KOPT-K1 (cell line): Measurements from ENCODE around the gene PDX1.

Experiments used
- H3K27ac ChIP-seq: fragments of 200-600 bp; sonication (generic); 2 replicates; pipeline ENCODE4 v1.5.1; 2016; ENCODE audit warnings: antibody characterized with exemption, mild to moderate bottlenecking, low read depth, low read length; ENCODE audit not compliant: poor library complexity, severe bottlenecking
- H3K36me3 ChIP-seq: fragments of 200-600 bp; sonication (generic); 2 replicates; pipeline ENCODE4 v1.5.1; 2017; ENCODE audit warnings: antibody characterized with exemption, mild to moderate bottlenecking, low read length, moderate library complexity; ENCODE audit not compliant: insufficient read depth
- H3K9me3 ChIP-seq: fragments of 200-600 bp; sonication (generic); 2 replicates; pipeline ENCODE4 v1.5.1; 2017; ENCODE audit warnings: antibody characterized with exemption, low read length, mild to moderate bottlenecking; ENCODE audit not compliant: insufficient read depth, poor library complexity, severe bottlenecking

The PDX1 gene

DNA sequence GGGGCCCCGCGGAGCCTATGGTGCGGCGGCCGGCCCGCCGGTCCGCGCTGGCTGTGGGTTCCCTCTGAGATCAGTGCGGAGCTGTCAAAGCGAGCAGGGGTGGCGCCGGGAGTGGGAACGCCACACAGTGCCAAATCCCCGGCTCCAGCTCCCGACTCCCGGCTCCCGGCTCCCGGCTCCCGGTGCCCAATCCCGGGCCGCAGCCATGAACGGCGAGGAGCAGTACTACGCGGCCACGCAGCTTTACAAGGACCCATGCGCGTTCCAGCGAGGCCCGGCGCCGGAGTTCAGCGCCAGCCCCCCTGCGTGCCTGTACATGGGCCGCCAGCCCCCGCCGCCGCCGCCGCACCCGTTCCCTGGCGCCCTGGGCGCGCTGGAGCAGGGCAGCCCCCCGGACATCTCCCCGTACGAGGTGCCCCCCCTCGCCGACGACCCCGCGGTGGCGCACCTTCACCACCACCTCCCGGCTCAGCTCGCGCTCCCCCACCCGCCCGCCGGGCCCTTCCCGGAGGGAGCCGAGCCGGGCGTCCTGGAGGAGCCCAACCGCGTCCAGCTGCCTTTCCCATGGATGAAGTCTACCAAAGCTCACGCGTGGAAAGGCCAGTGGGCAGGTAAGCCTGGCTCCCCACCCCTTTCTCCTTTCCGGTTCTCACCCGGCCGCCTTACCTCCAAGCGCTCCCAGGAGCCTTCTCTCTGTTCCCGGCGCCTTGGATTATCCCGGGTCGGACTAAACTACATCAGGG, at the start of gene PDX1:
TSS of gene PDX1 (plus strand) at position 67 of the 743 bp plus-strand sequence. CDS start at position 206, 139 bp downstream.
- H3K36me3 ChIP-seq, result no peaks in the 10 kb centered on the region
- no peaks in the 10 kb centered on the region for H3K9me3 ChIP-seq
- H3K27ac ChIP-seq, result no peak within 1 kb of the TSS

DNA sequence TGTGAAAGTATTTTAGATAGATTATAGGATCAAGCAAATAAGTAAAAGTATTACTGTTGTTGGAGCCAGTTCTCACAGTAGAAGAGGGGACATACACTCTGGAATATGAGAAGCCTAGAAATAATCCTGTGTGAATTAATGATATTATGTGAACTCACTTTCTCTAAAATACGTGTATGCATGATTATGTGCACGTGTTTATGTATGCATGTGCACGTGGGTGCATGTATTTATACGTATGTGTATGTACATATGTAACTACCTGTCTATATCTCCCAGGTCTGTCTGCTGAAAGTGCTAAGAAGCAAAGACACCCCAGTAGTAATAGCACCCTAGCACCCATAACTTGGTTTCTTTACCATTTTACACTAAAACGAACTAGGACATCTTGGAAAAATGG, 41.5 kb upstream of the PDX1 start:
- Histone ChIP-seq H3K27ac (no peak overlapping the region), H3K9me3 (peaks cover 7% of the 10 kb centered on the region), H3K36me3 (no peaks in the 10 kb centered on the region)

DNA sequence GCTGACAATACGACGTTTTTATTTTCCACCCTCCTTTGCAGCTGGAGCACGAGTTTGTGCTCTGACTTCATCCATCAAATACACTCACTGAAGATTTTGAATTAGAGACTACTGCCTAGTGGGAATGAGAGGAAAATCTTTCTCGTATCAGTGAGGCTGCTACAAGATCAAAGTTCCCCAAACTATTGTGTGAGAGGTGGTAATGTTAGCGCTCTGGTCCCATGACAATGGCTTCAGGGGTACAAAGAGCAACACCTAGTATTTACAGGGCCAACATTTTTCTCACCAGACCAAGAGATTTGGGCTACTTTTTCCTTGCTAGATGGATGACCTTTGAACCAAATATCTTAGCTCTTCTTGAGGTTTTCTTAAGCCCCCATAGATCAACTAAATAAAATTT, 30.3 kb upstream of the PDX1 start:
- Histone ChIP-seq H3K36me3 (no peaks in the 10 kb centered on the region), H3K27ac (no peak overlapping the region), H3K9me3 (peaks cover 9% of the 10 kb centered on the region)

DNA sequence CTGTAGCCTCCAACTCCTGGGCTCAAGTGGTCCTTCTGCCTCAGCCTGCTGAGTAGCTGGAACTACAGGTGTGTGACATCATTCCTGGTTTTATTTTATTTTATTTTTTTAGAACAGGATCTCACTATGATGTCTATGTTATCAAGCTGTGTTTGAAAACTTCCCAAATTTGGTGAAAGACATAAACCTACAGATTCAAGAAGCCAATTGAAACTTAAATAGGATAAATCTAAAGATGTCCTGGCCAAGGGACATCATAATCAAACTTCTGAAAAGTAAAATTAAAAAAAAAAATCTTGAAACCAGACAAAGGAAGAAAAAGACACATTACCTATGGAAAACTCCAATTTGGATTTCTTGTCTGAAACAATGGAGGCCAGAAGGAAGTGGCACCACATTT, 23.1 kb upstream of the PDX1 start:
- Histone ChIP-seq H3K36me3 (no peaks in the 10 kb centered on the region), H3K9me3 (peaks cover 9% of the 10 kb centered on the region)

DNA sequence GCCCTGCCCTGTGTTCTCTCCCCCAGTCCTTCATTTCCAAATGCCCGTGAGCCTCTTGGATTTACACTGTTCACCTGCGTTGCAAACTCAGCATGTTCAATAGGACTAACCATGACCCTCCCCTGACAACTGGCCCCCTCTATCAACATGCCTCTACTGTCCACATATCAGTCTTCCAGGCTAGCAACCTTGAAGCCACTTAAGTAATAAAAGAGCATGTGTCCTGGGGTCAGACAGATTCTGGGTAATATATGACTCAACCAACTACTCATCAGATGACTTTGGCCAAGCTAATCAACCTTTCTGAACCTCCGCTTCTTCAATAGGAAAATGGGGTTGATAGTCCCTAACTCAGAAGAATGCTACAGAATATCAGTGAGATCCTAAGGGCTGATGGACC, 15.1 kb upstream of the PDX1 start:
- Histone ChIP-seq H3K36me3 (no peaks in the 10 kb centered on the region), H3K9me3 (no peaks in the 10 kb centered on the region), H3K27ac (no peak overlapping the region)

More for the DNA sequence above, 23.1 kb upstream of the PDX1 start:
- no peak overlapping the region for H3K27ac ChIP-seq

DNA sequence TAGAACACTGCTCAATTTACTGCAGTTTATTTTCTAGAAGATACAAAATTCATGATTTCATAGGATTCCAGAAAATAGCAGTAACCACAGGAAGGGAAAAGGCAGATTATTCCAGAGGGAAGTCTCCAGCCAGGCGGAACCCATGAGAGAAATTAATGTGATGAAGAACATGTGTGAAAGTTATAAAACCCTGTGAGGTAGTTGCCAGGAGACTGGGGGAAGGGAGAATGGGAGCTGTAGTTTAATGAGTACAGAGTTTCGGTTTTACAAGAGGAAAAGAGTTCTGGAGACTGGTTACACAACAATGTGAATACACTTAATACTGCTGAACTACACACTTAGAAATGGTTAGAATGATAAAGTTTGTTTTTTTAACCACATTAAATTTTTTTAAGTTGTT, 14.2 kb upstream of the PDX1 start:
- Histone ChIP-seq H3K9me3 (no peaks in the 10 kb centered on the region), H3K27ac (no peak overlapping the region), H3K36me3 (no peaks in the 10 kb centered on the region)

DNA sequence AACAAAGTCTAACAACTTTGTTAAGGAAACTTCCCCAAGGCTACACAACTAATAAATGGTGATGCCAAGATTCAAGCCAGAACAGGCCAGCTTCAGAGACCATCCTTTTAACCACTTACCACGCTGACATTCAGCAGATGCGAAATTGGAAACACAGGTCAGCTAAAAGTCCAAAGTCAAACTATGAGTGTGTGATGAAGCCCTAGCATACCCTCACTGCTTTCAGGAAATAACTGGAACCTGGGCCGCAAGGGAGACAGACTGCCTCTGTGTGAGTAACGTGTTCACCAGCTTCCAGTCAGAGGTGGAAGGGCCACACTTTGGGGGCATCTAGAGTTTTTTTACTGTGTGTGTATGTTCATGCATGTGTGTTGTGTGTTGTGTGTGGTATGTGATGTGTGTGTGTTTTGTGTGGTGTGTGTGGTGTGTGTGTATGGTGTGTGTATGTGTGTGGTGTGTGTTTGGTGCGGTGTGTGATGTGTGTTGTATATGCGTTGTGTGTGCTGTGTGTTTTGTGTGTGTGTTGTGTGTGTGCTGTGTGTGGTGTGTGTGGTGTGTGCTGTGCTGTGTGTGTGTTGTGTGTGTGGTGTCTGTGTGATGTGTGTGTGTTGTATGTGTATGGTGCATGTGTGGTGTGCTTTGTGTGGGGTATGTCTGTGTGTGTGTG, 12.5 kb upstream of the PDX1 start:
- Histone ChIP-seq H3K36me3 (no peaks in the 10 kb centered on the region), H3K9me3 (no peaks in the 10 kb centered on the region), H3K27ac (no peak overlapping the region)

DNA sequence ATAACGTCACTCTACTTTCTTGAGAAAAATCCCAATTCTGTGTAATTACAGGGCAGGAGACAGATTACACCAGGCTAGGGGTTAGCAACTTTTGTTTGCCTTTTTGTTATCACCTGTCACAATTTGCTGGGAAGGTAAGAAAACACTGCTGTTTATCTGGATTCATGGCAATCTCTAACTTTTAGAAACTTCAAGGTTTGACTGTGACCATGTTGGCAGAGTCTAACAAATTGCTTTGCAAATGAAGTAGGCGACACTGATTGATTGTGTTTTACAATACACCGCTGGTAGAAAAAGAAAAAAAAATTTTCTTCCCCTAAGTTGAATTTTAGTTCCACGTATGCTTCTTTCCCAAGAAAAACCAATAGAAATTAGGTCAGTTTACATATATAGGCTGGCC, 10.4 kb upstream of the PDX1 start:
- Histone ChIP-seq H3K9me3 (no peaks in the 10 kb centered on the region), H3K27ac (no peak overlapping the region), H3K36me3 (no peaks in the 10 kb centered on the region)

DNA sequence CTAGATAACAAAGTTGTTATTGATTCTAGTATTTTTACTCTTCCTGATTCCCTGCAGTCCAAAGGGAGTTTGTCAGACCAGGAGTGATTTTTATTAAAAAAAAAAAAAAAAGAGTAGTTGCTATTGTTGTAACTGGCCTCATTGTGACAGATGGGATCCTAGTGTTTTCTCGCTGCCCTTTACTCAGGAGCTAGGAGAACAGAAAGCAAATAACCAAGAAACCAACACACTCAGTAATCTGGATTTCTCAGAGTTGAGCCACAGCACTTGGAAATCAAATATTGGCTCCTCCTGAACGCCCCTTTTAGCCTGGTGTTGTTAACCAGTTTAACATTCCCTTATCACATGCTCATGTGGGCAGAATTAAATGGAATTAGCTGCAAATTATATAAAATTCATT, 8.3 kb upstream of the PDX1 start:
- Histone ChIP-seq H3K9me3 (no peaks in the 10 kb centered on the region), H3K27ac (no peak overlapping the region), H3K36me3 (no peaks in the 10 kb centered on the region)

DNA sequence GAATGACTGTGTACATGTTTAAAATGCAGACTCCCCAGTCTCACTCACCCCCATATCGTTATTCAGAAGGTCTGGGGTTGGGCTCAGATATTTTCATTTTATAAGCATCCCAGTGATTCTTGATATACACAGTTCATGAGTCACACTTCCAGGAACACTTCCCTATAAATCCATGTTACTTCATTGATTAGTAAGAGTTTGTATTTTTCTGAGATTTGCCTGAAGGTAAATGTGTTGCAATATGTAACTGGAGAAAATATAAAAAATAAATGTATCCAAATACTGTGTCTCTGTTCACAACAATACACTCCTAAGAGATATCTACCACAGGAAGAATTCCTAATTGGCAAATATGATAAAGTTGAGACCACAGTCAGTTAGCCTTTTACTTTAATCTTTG, 6.6 kb upstream of the PDX1 start:
- Histone ChIP-seq H3K27ac (no peak overlapping the region), H3K9me3 (no peaks in the 10 kb centered on the region), H3K36me3 (no peaks in the 10 kb centered on the region)

DNA sequence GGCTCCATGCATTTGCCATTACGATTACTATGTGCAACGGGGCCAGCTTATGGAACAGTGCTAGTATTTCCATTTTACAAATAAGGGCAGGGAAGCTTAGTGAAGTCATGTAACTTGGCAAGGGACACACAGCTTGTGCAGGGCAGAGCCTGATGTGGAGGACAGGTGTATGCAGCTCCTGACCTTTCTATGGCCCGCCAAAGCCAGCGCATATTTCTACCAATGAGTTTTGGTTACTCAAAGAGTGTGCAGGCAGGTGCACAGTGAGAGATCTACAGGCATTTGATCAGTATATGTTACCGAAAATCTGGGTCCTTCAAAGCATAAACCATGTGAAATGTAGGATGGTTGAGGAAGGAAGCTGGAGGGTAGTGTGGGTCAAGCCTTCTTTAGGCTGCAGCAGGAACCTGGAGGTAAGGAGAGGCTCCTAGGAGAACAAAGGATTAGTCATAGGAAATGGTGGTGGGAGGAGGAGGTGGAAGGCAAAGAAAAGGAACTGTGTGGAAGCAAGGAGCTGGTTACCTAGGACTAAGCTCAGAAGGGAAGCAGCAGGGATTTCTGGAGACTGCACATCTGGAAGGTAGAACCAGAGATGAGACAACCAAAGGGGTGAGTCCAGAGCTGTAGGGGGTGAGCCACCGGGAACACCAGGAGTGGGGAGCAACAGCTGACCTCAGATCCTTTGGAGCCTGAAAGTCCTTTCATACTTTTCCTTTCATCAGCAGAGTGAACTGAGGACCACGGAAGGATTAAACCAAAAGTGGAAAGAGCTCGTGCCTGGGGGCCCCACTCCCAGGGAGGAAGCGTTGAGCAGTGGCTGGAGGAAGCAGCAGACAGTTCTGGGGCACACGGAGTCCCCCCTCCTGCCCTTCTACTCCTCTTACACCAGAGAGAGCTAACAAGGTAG, 4.2 kb upstream of the PDX1 start:
- H3K9me3 ChIP-seq, result no peaks in the 10 kb centered on the region
- no peak overlapping the region for H3K27ac ChIP-seq
- no peaks in the 10 kb centered on the region for H3K36me3 ChIP-seq

DNA sequence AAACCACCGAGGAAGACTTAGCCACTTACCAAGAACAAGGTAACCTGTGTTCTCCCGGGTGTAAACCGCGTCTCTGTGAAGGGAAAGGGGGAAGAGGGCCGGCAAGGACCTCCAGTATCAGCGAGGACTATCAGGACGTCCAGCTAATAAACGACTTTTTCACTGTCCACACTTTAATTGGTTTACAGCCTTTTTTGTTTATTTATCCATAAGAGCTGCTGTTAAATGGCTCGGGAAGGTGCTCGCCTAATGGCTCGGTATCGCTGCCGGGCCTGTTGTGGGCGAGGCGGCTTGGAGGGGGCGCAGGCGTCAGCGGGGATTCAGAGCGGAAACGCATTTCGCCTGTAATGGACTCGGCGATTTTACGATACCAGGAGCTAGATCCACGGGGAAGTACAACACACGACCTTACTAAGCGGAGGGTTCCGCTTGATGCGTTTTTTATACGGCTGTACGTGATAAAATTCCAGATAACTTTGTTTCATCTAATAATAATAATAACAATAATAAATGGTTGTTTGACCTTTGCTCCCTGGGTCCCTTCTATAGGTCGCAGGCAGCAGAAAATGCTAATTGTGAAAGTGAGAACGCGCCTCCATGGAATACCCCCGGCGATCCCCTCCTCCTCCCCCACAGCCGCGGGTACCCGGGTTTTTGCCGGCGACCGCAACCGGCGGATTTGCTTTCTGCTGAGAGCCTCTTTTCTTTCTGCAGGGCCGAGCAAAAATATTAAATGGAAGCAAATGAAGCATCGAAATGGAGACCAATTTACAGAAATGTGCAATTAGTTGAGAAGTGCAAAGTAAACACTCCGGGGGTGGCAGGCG, 2.5 kb upstream of the PDX1 start:
- Histone ChIP-seq H3K36me3 (no peaks in the 10 kb centered on the region), H3K27ac (no peak overlapping the region), H3K9me3 (no peaks in the 10 kb centered on the region)

DNA sequence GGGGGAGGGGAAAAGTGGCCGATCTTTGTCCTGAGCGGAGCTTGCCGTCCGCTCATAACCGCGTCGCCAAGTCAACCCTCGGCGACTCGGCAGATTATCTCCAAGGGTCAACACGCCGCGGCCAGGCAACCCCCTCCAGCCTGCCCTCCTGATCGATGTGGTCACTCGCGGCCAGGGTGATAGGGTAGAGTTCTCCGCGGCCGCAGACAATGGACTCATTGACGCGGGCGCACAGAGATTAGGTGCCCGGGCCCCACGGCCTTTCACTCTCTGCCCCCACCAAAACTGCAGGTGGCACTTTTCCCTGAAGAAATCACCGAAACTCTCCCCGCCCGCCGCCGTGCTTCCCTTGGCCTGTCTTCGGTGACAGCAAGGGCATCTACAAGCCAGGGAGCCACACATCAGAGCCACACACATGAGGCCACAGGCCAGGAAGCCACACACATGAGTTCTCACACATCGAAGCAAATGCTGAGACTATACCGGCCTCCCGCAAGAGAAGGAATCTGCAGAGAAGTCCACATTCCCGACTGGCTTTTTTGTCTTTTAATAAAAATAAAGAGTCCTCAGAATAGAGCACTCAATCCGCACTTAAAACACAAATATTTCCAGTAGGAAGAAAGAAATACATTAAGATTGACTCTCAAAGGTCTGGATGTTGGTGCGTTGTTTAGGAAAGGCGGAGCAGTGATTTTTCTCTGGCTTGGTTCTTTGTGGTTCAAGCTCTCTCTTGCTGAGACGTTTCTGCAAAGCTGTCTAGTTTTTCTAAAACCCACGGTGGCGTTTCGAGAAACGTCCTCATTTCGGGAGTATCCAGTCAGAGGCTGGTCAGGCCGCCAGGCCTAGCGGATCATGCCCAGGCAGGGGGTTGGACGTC, 1.5 kb upstream of the PDX1 start:
- Histone ChIP-seq H3K9me3 (no peaks in the 10 kb centered on the region), H3K36me3 (no peaks in the 10 kb centered on the region), H3K27ac (no peak overlapping the region)
